C4-2B (cell line): ENCODE measurements around the gene RIC8B.

Experiments
- CTCF ChIP-seq: fragments of 450-650 bp; conservative IDR thresholded peaks from 2 replicates; pipeline ENCODE4 v1.5.1; 2017; ENCODE audit warnings: mild to moderate bottlenecking
- ZFX ChIP-seq: fragments of 450-650 bp; IDR thresholded peaks from 2 replicates; pipeline ENCODE4 v1.6.1; 2017

GRCh38 chr12:106917503-106917902 is 143.0 kb downstream of the RIC8B start:
- TF ChIP-seq CTCF, result no peak
- TF ChIP-seq ZFX, result no peak
